Stimulated activated CD4-positive, alpha-beta T cell treated with anti-CD3 and anti-CD28 coated beads, Interleukin-1b, Interleukin-23, amount 100 ng/mL, for 4 hours (primary cell): ENCODE data around the gene B4GALNT1.
"Not testable (repeated sequence)": the region's sequence is repeated elsewhere in the genome, so short reads cannot be mapped to it uniquely, and the experiment has no call there.

Experiments
- DNase-seq, 2 donors: peaks; one replicate each; pipeline ENCODE4 v3.0.0-alpha.2; 2020; ENCODE audit warnings: low read depth in 2 of 2

The B4GALNT1 gene

GRCh38 chr12:57632958-57633840, at the start of gene B4GALNT1:
Gene B4GALNT1 (minus strand): TSS chr12:57633201. CDS start chr12:57632132, 1,069 bp downstream.
- peak; percentile 52 to 69 for DNase-seq

GRCh38 chr12:57679697-57680096, 46.7 kb upstream of the B4GALNT1 start:
- no peak for DNase-seq

GRCh38 chr12:57677947-57678346, 44.9 kb upstream of the B4GALNT1 start:
- not testable (repeated sequence) for DNase-seq

GRCh38 chr12:57674691-57675090, 41.7 kb upstream of the B4GALNT1 start:
- no peak for DNase-seq

- DNase-seq = no peak
Measured at GRCh38 chr12:57672801-57673200, 39.8 kb upstream of the B4GALNT1 start.

- DNase-seq = not testable (repeated sequence)
Measured at GRCh38 chr12:57671811-57672210, 38.8 kb upstream of the B4GALNT1 start.

- DNase-seq = not testable (repeated sequence)
Measured at GRCh38 chr12:57669691-57670090, 36.7 kb upstream of the B4GALNT1 start.

GRCh38 chr12:57666897-57667296, 33.9 kb upstream of the B4GALNT1 start:
- no peak for DNase-seq

GRCh38 chr12:57665066-57665820, 32.2 kb upstream of the B4GALNT1 start:
- DNase-seq = not testable (repeated sequence)

- DNase-seq = no peak
Measured at GRCh38 chr12:57661376-57661775, 28.4 kb upstream of the B4GALNT1 start.

- DNase-seq = no peak
Measured at GRCh38 chr12:57658890-57659289, 25.9 kb upstream of the B4GALNT1 start.

GRCh38 chr12:57657744-57658143, 24.7 kb upstream of the B4GALNT1 start:
- DNase-seq = no peak

GRCh38 chr12:57656408-57656807, 23.4 kb upstream of the B4GALNT1 start:
- DNase-seq = not testable (repeated sequence)

- DNase-seq = no peak
Measured at GRCh38 chr12:57655541-57656240, 22.7 kb upstream of the B4GALNT1 start.

- DNase-seq = no peak
Measured at GRCh38 chr12:57654042-57654441, 21.0 kb upstream of the B4GALNT1 start.

GRCh38 chr12:57646659-57647049, 13.7 kb upstream of the B4GALNT1 start:
- DNase-seq = not testable (repeated sequence)

GRCh38 chr12:57645990-57646658, 13.1 kb upstream of the B4GALNT1 start:
- not testable (repeated sequence) for DNase-seq

- DNase-seq = no peak
Measured at GRCh38 chr12:57641699-57642442, 8.9 kb upstream of the B4GALNT1 start.

- no peak for DNase-seq
Measured at GRCh38 chr12:57640175-57641042, 7.4 kb upstream of the B4GALNT1 start.

- DNase-seq = no peak
Measured at GRCh38 chr12:57638096-57638495, 5.1 kb upstream of the B4GALNT1 start.
